Fibroblast of the aortic adventitia (primary cell): ENCODE data around the gene OLA1. TPM values are rescaled to one million over a fixed set of nuclear protein-coding genes. Genes with fewer than 3 reads are reported as not detected.

Source experiments
- DNase-seq: peaks from one replicate; pipeline ENCODE4 v3.0.0-alpha.2; 2010; ENCODE audit warnings: low read depth
- H3K4me3 ChIP-seq: 2 replicates; pipeline ENCODE4 v1.5.1; 2011; ENCODE audit warnings: low read depth, mild to moderate bottlenecking, control low read depth, low read length, moderate library complexity
- total RNA-seq: library from RNA; depleted of rRNA; stranded (reverse); fragments of >200 nt; gene quantifications from 2 replicates; pipeline ENCODE4 v1.2.3, GENCODE V29; 2012; ENCODE audit warnings: low replicate concordance
- TF ChIP-seq, protein P1 (sequence below): IDR thresholded peaks from 2 replicates; pipeline ENCODE4 v1.5.1; 2011; ENCODE audit warnings: mild to moderate bottlenecking, low read length, control low read depth, inconsistent platforms; ENCODE audit not compliant: insufficient read depth

Gene OLA1
- total RNA-seq, 1 donor = 89.7 TPM

GRCh38 chr2:174090476-174090875 is 157.9 kb downstream of the OLA1 start:
- TF ChIP-seq, protein P1, sequence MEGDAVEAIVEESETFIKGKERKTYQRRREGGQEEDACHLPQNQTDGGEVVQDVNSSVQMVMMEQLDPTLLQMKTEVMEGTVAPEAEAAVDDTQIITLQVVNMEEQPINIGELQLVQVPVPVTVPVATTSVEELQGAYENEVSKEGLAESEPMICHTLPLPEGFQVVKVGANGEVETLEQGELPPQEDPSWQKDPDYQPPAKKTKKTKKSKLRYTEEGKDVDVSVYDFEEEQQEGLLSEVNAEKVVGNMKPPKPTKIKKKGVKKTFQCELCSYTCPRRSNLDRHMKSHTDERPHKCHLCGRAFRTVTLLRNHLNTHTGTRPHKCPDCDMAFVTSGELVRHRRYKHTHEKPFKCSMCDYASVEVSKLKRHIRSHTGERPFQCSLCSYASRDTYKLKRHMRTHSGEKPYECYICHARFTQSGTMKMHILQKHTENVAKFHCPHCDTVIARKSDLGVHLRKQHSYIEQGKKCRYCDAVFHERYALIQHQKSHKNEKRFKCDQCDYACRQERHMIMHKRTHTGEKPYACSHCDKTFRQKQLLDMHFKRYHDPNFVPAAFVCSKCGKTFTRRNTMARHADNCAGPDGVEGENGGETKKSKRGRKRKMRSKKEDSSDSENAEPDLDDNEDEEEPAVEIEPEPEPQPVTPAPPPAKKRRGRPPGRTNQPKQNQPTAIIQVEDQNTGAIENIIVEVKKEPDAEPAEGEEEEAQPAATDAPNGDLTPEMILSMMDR = no peak
- no peak for DNase-seq
- no peak overlapping the region for H3K4me3 ChIP-seq

DNA sequence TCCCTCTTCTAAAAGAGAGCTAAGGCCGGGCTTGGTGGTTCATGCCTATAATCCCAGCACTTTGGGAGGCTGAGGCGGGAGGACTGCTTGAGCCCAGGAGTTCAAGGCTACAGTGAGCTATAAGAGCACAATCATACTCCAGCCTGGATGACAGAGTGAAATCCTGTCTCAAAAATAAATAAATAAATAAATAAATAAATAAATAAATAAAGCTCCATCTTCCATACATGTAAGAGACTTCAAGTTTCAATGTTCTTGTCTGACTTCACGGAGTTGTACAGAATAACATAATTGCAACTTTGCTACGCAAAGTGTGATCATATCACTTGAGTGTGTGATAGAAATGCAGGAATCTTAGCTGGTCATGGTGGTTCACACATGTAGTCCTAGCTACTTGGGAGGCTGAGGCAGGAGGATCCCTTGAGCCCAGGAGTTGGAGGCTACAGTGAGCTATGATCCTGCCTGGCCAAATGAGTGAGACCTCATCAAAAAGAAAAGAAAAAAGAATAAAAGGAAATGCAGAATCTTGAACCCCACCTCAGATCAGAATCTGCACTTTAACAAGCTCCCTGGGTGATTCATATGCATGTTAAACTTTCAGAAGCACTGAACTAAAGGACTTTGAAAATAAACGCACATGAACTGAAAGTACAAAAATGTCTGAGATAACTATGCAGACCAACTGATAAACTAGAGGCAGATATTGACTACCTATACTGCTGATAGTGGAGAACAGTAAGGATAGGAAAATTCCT is 159.4 kb downstream of the OLA1 start:
- DNase-seq = no peak
- no peak overlapping the region for H3K4me3 ChIP-seq
- TF ChIP-seq, protein P1 = no peak

GRCh38 chr2:174086708-174087107 is 161.6 kb downstream of the OLA1 start:
- DNase-seq = no peak
- TF ChIP-seq, protein P1 = no peak

GRCh38 chr2:174085781-174086180 is 162.6 kb downstream of the OLA1 start:
- no peak overlapping the region for H3K4me3 ChIP-seq
- TF ChIP-seq, protein P1 = no peak
- no peak for DNase-seq

More at GRCh38 chr2:174086708-174087107, 161.6 kb downstream of the OLA1 start:
- no peak overlapping the region for H3K4me3 ChIP-seq

- no peak overlapping the region for H3K4me3 ChIP-seq
- no peak for DNase-seq
- TF ChIP-seq, protein P1 = no peak
These were observed 164.4 kb downstream of the OLA1 start for GRCh38 chr2:174083843-174084458.

- no peak overlapping the region for H3K4me3 ChIP-seq
- TF ChIP-seq, protein P1 = no peak
- DNase-seq = no peak
These were observed 167.6 kb downstream of the OLA1 start for GRCh38 chr2:174080672-174081121.

- peak; percentile 46 for DNase-seq
These were observed 170.1 kb downstream of the OLA1 start for GRCh38 chr2:174078275-174078674.

More at GRCh38 chr2:174078275-174078674, 170.1 kb downstream of the OLA1 start:
- TF ChIP-seq, protein P1 = peak; percentile 62
- H3K4me3 ChIP-seq = no peak overlapping the region
